Colonic mucosa (tissue), 4 donors: ENCODE results near the gene UBAP2. TPM values are rescaled to one million over a fixed set of nuclear protein-coding genes. Genes with fewer than 3 reads are reported as not detected.
"Not testable (repeated sequence)": the region's sequence is repeated elsewhere in the genome, so short reads cannot be mapped to it uniquely, and the experiment has no call there.

Experiments used
- DNase-seq: peaks from one replicate; pipeline ENCODE4 v3.0.0-alpha.2; 2020
- H3K27ac ChIP-seq: fragments of 200-600 bp; one replicate; pipeline ENCODE4 v1.8.0; 2021
- H3K27me3 ChIP-seq: fragments of 200-600 bp; one replicate; pipeline ENCODE4 v1.8.0; 2021
- H3K36me3 ChIP-seq: fragments of 200-600 bp; one replicate; pipeline ENCODE4 v1.8.0; 2021
- H3K4me1 ChIP-seq: fragments of 200-600 bp; one replicate; pipeline ENCODE4 v1.8.0; 2021; ENCODE audit warnings: mild to moderate bottlenecking
- H3K4me3 ChIP-seq: fragments of 200-600 bp; one replicate; pipeline ENCODE4 v1.8.0; 2021
- H3K9ac ChIP-seq, 2 donors: one replicate each; pipeline ENCODE4 v1.7.0; 2013; ENCODE audit warnings: control low read depth in 2 of 2, low read depth in 2 of 2, low read length in 2 of 2
- H3K9me3 ChIP-seq: fragments of 200-600 bp; one replicate; pipeline ENCODE4 v1.8.0; 2021
- intact Hi-C: fragments of 100-400 bp; cut with DNase I; formaldehyde crosslinking; loops from one replicate; pipeline ENCODE4 v1.14.1; 2022
- total RNA-seq, 2 donors: library from RNA; stranded (reverse); fragmentation: NEBNext Ultra II Directional in 1 of 2; extraction: Animal tissue kit (Norgen Biotek cat#: 25700) in 1 of 2; gene quantifications; one replicate each; pipeline ENCODE4 v1.2.1, GENCODE V29; 2021
- TF ChIP-seq, protein P1 (sequence below): fragments of 200-600 bp; IDR thresholded peaks from one replicate; pipeline ENCODE4 v1.8.0; 2022; ENCODE audit warnings: antibody characterized with exemption, mild to moderate bottlenecking
- donor health status: healthy.
- donor health status: DM: no; HTN: no; CAD: no.
- donor health status: DM: no; HTN: no; CAD: no.

UBAP2 gene
- total RNA-seq, 2 donors from 2014 or later, result 26.9 to 42.0 TPM

DNA sequence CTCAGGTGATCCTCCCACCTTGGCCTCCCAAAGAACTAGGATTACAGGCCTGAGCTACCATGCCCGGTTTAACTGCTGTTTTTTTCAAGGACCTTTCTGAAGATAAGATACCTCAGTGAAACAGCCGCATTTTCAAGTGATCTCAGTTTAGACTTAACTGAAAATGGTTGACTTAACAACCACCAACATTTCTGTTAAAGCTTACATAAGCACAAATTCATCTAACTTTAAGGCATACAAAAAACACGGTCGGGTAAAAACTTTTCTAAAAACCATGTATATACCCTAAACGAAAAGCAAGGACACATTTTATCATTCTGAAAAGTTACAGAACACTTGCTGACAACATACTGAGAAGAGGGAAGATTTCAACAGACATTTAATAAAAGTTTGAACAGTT, 22.9 kb downstream of the UBAP2 start:
- H3K36me3 ChIP-seq, result no peaks in the 10 kb centered on the region
- intact Hi-C loops, result no loop called here
- H3K27ac ChIP-seq, result no peak overlapping the region
- no peaks in the 10 kb centered on the region for H3K27me3 ChIP-seq
- no peak overlapping the region for H3K4me3 ChIP-seq
- H3K9ac ChIP-seq, result no peak overlapping the region
- TF ChIP-seq, protein P1, sequence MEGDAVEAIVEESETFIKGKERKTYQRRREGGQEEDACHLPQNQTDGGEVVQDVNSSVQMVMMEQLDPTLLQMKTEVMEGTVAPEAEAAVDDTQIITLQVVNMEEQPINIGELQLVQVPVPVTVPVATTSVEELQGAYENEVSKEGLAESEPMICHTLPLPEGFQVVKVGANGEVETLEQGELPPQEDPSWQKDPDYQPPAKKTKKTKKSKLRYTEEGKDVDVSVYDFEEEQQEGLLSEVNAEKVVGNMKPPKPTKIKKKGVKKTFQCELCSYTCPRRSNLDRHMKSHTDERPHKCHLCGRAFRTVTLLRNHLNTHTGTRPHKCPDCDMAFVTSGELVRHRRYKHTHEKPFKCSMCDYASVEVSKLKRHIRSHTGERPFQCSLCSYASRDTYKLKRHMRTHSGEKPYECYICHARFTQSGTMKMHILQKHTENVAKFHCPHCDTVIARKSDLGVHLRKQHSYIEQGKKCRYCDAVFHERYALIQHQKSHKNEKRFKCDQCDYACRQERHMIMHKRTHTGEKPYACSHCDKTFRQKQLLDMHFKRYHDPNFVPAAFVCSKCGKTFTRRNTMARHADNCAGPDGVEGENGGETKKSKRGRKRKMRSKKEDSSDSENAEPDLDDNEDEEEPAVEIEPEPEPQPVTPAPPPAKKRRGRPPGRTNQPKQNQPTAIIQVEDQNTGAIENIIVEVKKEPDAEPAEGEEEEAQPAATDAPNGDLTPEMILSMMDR, result no peak
- no peaks in the 10 kb centered on the region for H3K9me3 ChIP-seq
- no peak for DNase-seq
- H3K4me1 ChIP-seq, result no peaks in the 10 kb centered on the region

DNA sequence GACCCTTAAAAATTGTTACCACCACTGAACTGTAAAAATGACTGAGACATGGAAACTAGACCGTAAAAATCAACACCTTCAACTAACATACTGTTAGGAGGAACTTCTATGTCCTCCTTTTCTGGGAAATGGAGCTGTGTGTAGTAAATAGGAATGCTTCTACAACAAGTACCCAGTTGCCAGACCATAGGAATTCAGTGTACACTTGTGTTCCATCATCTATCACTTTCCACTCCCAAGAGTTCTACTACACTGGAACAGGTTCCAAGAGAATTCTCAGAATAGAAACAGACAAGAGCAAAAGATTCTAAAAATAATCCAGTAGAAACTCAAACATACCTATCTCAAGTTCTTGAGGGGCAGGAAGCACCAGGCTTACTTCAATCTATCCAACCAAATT, 23.6 kb downstream of the UBAP2 start:
- H3K9me3 ChIP-seq, result no peaks in the 10 kb centered on the region
- H3K4me1 ChIP-seq, result no peaks in the 10 kb centered on the region
- no peaks in the 10 kb centered on the region for H3K36me3 ChIP-seq
- H3K4me3 ChIP-seq, result no peak overlapping the region
- DNase-seq, result no peak
- H3K27ac ChIP-seq, result no peak overlapping the region
- TF ChIP-seq, protein P1, result no peak
- no peaks in the 10 kb centered on the region for H3K27me3 ChIP-seq
- H3K9ac ChIP-seq, result no peak overlapping the region
- intact Hi-C loops, result no loop called here

DNA sequence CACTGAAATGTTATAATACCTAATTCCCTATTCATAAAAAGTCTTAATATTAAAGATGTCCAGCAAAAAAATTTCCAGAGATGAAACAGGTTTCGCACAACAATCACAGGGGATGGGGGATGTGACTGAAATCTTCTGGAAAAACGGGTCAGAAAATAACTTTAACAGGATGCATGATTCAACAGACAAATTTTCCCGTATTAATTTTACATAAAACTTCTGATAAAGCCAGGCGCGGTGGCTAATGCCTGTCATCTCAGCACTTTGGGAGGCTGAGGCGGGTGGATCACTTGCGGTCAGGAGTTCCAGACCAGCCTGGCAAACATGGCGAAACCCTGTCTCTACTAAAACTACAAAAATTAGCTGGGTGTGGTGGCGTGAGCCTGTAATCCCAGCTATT, 24.2 kb downstream of the UBAP2 start:
- H3K4me3 ChIP-seq, H3K27ac ChIP-seq, intact Hi-C loops, H3K9me3 ChIP-seq, H3K36me3 ChIP-seq, H3K27me3 ChIP-seq, H3K4me1 ChIP-seq, DNase-seq, H3K9ac ChIP-seq: not testable (repeated sequence)

GRCh38 chr9:34016149-34016548, 32.5 kb downstream of the UBAP2 start:
- intact Hi-C loops, result loop anchor here (10.0 kb wide), 1 partner anchor 59 kb away; no protein-coding TSS in a partner anchor
- no peaks in the 10 kb centered on the region for H3K27me3 ChIP-seq
- TF ChIP-seq, protein P1, result no peak
- no peak overlapping the region for H3K9ac ChIP-seq
- no peaks in the 10 kb centered on the region for H3K36me3 ChIP-seq
- no peak overlapping the region for H3K27ac ChIP-seq
- H3K4me1 ChIP-seq, result no peaks in the 10 kb centered on the region
- no peaks in the 10 kb centered on the region for H3K9me3 ChIP-seq
- no peak for DNase-seq
- H3K4me3 ChIP-seq, result no peak overlapping the region

GRCh38 chr9:34010979-34011378, 37.7 kb downstream of the UBAP2 start:
- no peak overlapping the region for H3K4me3 ChIP-seq
- no peaks in the 10 kb centered on the region for H3K36me3 ChIP-seq
- H3K9ac ChIP-seq, result no peak overlapping the region
- intact Hi-C loops, result loop anchor here (10.0 kb wide), 1 partner anchor 64 kb away; no protein-coding TSS in a partner anchor
- H3K27ac ChIP-seq, result no peak overlapping the region
- no peaks in the 10 kb centered on the region for H3K4me1 ChIP-seq
- no peak for DNase-seq
- TF ChIP-seq, protein P1, result no peak
- no peaks in the 10 kb centered on the region for H3K9me3 ChIP-seq
- no peaks in the 10 kb centered on the region for H3K27me3 ChIP-seq

DNA sequence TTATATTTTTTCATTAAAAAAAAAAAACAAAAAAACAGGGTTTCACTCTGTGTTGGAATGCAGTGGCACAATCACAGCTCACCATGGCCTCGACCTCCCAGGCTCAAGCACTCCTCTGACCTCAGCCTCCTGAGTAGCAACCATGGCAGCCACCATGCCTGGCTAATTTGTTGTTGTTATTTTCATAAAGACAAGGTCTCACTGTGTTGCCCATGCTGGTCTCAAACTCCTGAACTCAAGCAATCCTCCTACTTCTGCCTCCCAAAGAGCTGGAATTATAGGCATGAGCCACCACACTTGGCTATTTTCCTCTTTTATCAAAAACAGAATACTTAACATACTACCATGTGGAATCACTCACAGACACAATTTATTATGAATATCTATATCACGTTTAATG, 46.7 kb downstream of the UBAP2 start:
- H3K9ac ChIP-seq, result no peak overlapping the region
- TF ChIP-seq, protein P1, result no peak
- intact Hi-C loops, result no loop called here
- H3K27me3 ChIP-seq, result no peaks in the 10 kb centered on the region
- no peaks in the 10 kb centered on the region for H3K36me3 ChIP-seq
- no peaks in the 10 kb centered on the region for H3K4me1 ChIP-seq
- no peaks in the 10 kb centered on the region for H3K9me3 ChIP-seq
- no peak for DNase-seq
- H3K27ac ChIP-seq, result no peak overlapping the region
- no peak overlapping the region for H3K4me3 ChIP-seq
